ENCODE results near the gene SEMA3A. TPM values are rescaled to one million over a fixed set of nuclear protein-coding genes. Genes with fewer than 3 reads are reported as not detected.
A peak's percentile ranks its signal among the peaks of the same experiment; 100 is the strongest.

The SEMA3A gene
- total RNA-seq, 1 donor from 2014 or later: 2.2 TPM

GRCh38 chr7:84125654-84126053, 68.9 kb downstream of the SEMA3A start:
- no peak for DNase-seq
- intact Hi-C loops (cut with DNase I): no loop called here
- no peak for ATAC-seq (ENCODE audit: poor library complexity)

GRCh38 chr7:84123965-84124547, 70.5 kb downstream of the SEMA3A start:
- ATAC-seq (ENCODE audit: poor library complexity) (no peak), DNase-seq (no peak)
- intact Hi-C loops (cut with DNase I): no loop called here

- intact Hi-C loops (cut with DNase I): no loop called here
- DNase-seq (no peak), ATAC-seq (ENCODE audit: poor library complexity) (no peak)
Observed at GRCh38 chr7:84122582-84123360, 71.8 kb downstream of the SEMA3A start.

- ATAC-seq (ENCODE audit: poor library complexity) (no peak), DNase-seq (no peak)
- intact Hi-C loops (cut with DNase I): no loop called here
Observed at GRCh38 chr7:84117304-84117703, 77.3 kb downstream of the SEMA3A start.

- no peak for ATAC-seq (ENCODE audit: poor library complexity)
- no peak for DNase-seq
- intact Hi-C loops (cut with DNase I): no loop called here
Observed at GRCh38 chr7:84113906-84114850, 80.4 kb downstream of the SEMA3A start.

- DNase-seq (no peak), ATAC-seq (ENCODE audit: poor library complexity) (peak; percentile 39)
- intact Hi-C loops (cut with DNase I): no loop called here
Observed at GRCh38 chr7:84113286-84113685, 81.3 kb downstream of the SEMA3A start.

- intact Hi-C loops (cut with DNase I): no loop called here
- DNase-seq (no peak), ATAC-seq (ENCODE audit: poor library complexity) (peak; percentile 98)
Observed at GRCh38 chr7:84112771-84113170, 81.8 kb downstream of the SEMA3A start.

- intact Hi-C loops (cut with DNase I): no loop called here
- DNase-seq (no peak), ATAC-seq (ENCODE audit: poor library complexity) (no peak)
Observed at GRCh38 chr7:84111842-84112241, 82.7 kb downstream of the SEMA3A start.

GRCh38 chr7:84110400-84110799, 84.2 kb downstream of the SEMA3A start:
- DNase-seq (no peak), ATAC-seq (ENCODE audit: poor library complexity) (no peak)
- intact Hi-C loops (cut with DNase I): no loop called here

- ATAC-seq (ENCODE audit: poor library complexity) (no peak), DNase-seq (no peak)
- intact Hi-C loops (cut with DNase I): no loop called here
Observed at GRCh38 chr7:84108787-84109186, 85.8 kb downstream of the SEMA3A start.

GRCh38 chr7:84108119-84108518, 86.5 kb downstream of the SEMA3A start:
- DNase-seq (no peak), ATAC-seq (ENCODE audit: poor library complexity) (no peak)
- intact Hi-C loops (cut with DNase I): no loop called here

GRCh38 chr7:84107259-84107658, 87.3 kb downstream of the SEMA3A start:
- DNase-seq (no peak), ATAC-seq (ENCODE audit: poor library complexity) (no peak)
- intact Hi-C loops (cut with DNase I): no loop called here

GRCh38 chr7:84106291-84106690, 88.3 kb downstream of the SEMA3A start:
- DNase-seq (no peak), ATAC-seq (ENCODE audit: poor library complexity) (no peak)
- intact Hi-C loops (cut with DNase I): no loop called here

- ATAC-seq (ENCODE audit: poor library complexity) (no peak), DNase-seq (no peak)
- intact Hi-C loops (cut with DNase I): no loop called here
Observed at GRCh38 chr7:84105586-84105985, 89.0 kb downstream of the SEMA3A start.

GRCh38 chr7:84104826-84105225, 89.8 kb downstream of the SEMA3A start:
- intact Hi-C loops (cut with DNase I): no loop called here

GRCh38 chr7:84102213-84102612, 92.4 kb downstream of the SEMA3A start:
- intact Hi-C loops (cut with DNase I): no loop called here
- no peak for ATAC-seq (ENCODE audit: poor library complexity)
- DNase-seq: no peak

More at GRCh38 chr7:84104826-84105225, 89.8 kb downstream of the SEMA3A start:
- ATAC-seq (ENCODE audit: poor library complexity): no peak
- no peak for DNase-seq

- ATAC-seq (ENCODE audit: poor library complexity): no peak
- intact Hi-C loops (cut with DNase I): no loop called here
Observed at GRCh38 chr7:84100866-84101265, 93.7 kb downstream of the SEMA3A start.

GRCh38 chr7:84095971-84096370, 98.6 kb downstream of the SEMA3A start:
- DNase-seq (no peak), ATAC-seq (ENCODE audit: poor library complexity) (no peak)
- intact Hi-C loops (cut with DNase I): no loop called here

More at GRCh38 chr7:84100866-84101265, 93.7 kb downstream of the SEMA3A start:
- no peak for DNase-seq

GRCh38 chr7:84092207-84092606, 102.4 kb downstream of the SEMA3A start:
- ATAC-seq (ENCODE audit: poor library complexity) (no peak), DNase-seq (no peak)
- intact Hi-C loops (cut with DNase I): no loop called here

Measured in Right ventricle myocardium superior (tissue), 1 donor.